ENCODE results near the gene CEMIP.

Gene CEMIP, protein sequence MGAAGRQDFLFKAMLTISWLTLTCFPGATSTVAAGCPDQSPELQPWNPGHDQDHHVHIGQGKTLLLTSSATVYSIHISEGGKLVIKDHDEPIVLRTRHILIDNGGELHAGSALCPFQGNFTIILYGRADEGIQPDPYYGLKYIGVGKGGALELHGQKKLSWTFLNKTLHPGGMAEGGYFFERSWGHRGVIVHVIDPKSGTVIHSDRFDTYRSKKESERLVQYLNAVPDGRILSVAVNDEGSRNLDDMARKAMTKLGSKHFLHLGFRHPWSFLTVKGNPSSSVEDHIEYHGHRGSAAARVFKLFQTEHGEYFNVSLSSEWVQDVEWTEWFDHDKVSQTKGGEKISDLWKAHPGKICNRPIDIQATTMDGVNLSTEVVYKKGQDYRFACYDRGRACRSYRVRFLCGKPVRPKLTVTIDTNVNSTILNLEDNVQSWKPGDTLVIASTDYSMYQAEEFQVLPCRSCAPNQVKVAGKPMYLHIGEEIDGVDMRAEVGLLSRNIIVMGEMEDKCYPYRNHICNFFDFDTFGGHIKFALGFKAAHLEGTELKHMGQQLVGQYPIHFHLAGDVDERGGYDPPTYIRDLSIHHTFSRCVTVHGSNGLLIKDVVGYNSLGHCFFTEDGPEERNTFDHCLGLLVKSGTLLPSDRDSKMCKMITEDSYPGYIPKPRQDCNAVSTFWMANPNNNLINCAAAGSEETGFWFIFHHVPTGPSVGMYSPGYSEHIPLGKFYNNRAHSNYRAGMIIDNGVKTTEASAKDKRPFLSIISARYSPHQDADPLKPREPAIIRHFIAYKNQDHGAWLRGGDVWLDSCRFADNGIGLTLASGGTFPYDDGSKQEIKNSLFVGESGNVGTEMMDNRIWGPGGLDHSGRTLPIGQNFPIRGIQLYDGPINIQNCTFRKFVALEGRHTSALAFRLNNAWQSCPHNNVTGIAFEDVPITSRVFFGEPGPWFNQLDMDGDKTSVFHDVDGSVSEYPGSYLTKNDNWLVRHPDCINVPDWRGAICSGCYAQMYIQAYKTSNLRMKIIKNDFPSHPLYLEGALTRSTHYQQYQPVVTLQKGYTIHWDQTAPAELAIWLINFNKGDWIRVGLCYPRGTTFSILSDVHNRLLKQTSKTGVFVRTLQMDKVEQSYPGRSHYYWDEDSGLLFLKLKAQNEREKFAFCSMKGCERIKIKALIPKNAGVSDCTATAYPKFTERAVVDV (N-terminal part only)
- 0 to 3.8 (median 0.95) reads per million in 9 experiments for total RNA-seq

DNA sequence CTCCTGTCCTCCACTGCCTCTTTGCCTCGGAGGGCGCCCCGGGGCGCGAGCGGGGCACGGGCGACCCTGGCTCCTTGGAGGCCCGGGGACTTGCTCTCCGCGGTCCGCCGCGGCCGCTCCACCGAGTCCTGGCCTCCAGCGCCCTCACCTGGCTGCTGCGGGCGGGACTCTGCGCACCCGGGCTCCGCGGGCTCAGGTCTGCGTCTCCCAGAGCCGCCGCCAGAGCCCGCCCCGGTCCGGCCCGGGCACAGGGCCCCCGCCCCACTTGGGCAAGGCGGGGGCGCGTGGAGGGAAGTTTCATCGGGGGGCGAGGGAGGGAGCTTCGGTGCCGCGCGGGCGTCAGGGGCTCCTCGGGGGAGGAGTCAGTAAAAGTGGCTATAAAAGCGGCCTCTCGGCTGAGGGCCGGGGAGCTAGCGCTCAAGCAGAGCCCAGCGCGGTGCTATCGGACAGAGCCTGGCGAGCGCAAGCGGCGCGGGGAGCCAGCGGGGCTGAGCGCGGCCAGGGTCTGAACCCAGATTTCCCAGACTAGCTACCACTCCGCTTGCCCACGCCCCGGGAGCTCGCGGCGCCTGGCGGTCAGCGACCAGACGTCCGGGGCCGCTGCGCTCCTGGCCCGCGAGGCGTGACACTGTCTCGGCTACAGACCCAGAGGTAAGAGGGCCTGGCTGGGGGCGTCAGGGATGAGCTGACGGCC is at the start of gene CEMIP:
Gene CEMIP (plus strand): TSS at position 407 of the 694 bp plus-strand sequence. CDS start 94,510 bp downstream, outside the sequence.
- peaks cover 47 to 72% of the 10 kb centered on the region in 2 donors for H3K27me3 Mint-ChIP-seq
- no peak within 1 kb of the TSS for H3K27ac Mint-ChIP-seq
- peaks cover 0 to 6% of the 10 kb centered on the region in 2 donors for H3K4me1 Mint-ChIP-seq (ENCODE audit: low read depth in 2 of 2)
- DNase-seq (peak in 2 of 3 experiments; percentile 18 to 30), ATAC-seq (replicated peaks) (peak; percentile 55)
- no peaks in the 10 kb centered on the region for H3K9me3 Mint-ChIP-seq
- peaks cover 3% of the 10 kb centered on the region for H3K36me3 Mint-ChIP-seq (ENCODE audit: insufficient read depth)
- peak within 1 kb of the TSS in 1 of 2 donors; percentile 47 for H3K4me3 Mint-ChIP-seq

DNA sequence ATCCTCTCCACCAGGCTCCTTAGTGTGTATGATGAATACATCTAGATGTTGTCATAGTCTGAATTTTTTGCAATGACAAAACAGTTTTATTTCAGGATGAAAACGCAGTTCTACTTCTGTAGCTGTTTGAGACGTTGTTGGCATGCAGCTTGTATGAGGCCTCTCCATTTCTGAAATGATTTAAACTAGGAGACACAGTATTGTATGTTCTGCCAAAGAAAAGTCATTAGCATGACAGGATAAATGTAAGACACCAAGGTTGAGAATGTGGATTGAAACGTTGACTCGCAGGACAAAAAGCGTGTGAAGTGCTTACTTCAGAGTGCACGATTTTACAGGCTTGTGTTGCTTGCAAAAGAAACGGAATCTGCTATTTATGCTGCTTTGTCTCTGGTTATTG is 48.8 kb upstream of the CEMIP start:
- no peaks in the 10 kb centered on the region for H3K4me1 Mint-ChIP-seq (ENCODE audit: low read depth in 2 of 2)
- no peaks in the 10 kb centered on the region for H3K36me3 Mint-ChIP-seq (ENCODE audit: insufficient read depth)
- DNase-seq (no peak), ATAC-seq (replicated peaks) (no peak)
- no peak overlapping the region for H3K27ac Mint-ChIP-seq
- H3K9me3 Mint-ChIP-seq = no peaks in the 10 kb centered on the region
- no peak overlapping the region for H3K4me3 Mint-ChIP-seq
- no peaks in the 10 kb centered on the region for H3K27me3 Mint-ChIP-seq

DNA sequence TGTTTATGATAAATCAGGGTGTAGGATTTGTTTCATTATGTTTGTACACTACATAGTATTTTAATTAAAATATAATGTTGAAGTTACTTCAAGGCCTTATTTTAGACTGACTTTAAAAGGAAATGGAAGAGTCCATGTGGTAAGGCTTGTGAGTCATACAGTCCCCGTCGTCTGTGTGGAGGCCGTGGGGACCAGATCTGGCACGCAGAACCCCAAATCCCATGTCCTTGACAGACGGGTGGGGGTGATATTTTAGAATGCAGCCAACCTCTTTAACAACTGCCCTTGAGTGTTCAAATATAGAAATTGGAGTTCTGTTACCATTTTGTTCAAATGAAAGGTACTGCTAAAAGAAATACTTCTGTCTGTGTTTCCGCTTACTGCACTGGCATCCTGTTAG is 48.2 kb upstream of the CEMIP start:
- Mint-ChIP-seq H3K4me1 (ENCODE audit: low read depth in 2 of 2) (no peaks in the 10 kb centered on the region), H3K36me3 (ENCODE audit: insufficient read depth) (no peaks in the 10 kb centered on the region), H3K27me3 (no peaks in the 10 kb centered on the region), H3K9me3 (no peaks in the 10 kb centered on the region), H3K4me3 (no peak overlapping the region), H3K27ac (peak overlapping the region in 1 of 2 donors; percentile 56)
- ATAC-seq (replicated peaks) (no peak), DNase-seq (no peak)

DNA sequence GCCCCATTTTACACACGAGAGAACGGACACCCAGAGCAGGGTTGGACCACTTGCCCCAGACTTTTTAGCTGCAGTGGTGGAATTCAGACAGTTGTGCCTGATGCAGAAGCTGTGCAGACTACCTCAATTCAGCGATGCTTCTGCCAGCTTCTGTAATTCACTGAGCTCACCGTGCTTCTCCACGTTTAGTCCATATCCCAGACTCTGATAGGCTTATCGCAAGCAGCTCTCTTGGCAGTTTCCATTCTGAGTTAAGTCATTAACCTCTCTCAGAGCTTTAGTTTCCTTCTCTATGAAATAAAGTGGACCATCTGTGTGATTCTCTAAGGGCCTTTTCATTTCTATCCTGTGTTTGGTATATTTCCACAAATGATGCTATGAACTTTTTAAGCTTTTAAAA is 47.0 kb upstream of the CEMIP start:
- Mint-ChIP-seq H3K27ac (peak overlapping the region in 1 of 2 donors; percentile 38), H3K36me3 (ENCODE audit: insufficient read depth) (no peaks in the 10 kb centered on the region), H3K4me3 (no peak overlapping the region), H3K4me1 (ENCODE audit: low read depth in 2 of 2) (no peaks in the 10 kb centered on the region), H3K27me3 (no peaks in the 10 kb centered on the region), H3K9me3 (no peaks in the 10 kb centered on the region)
- ATAC-seq (replicated peaks) = no peak
- no peak for DNase-seq

DNA sequence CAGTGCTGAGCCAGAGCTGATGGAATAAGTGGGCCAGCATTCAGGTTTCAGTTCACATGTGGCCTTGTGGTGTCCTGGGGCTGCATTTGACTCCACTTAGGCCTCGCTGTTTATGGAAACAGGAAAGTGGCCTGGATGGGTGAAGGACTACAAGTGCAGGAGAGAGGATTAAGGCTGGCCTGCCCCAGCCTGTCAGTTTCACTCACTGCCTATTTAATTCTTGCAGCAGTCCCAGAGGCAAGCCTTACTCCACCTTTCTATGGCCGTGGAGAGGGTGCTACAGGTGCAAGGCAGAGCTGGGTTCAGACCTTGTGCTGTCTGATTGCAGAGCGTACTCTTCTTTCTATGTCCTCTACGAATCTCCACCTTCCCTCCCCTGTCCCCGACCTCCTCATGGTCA is 46.4 kb upstream of the CEMIP start:
- Mint-ChIP-seq H3K27ac (no peak overlapping the region), H3K4me3 (no peak overlapping the region), H3K9me3 (no peaks in the 10 kb centered on the region), H3K4me1 (ENCODE audit: low read depth in 2 of 2) (no peaks in the 10 kb centered on the region), H3K36me3 (ENCODE audit: insufficient read depth) (no peaks in the 10 kb centered on the region), H3K27me3 (no peaks in the 10 kb centered on the region)
- no peak for ATAC-seq (replicated peaks)
- DNase-seq = no peak

DNA sequence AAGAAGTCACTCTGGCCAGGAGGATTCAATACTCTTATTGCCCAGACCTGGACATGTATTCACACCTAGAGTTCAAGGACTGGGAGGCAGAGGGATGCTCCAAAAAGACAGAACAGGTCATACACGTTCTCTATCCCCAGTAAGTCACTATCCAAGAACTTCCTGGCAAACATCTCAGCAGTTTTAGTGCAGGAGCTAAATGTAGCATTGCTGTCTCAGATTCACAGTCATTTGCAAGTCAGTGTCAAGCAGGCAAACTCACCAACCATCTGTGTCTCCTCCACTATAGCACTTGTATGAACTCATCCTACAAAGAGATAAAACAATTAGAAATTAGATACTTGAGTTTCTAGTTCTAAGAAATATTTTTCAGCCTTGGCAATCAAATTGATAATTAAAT is 45.7 kb upstream of the CEMIP start:
- H3K9me3 Mint-ChIP-seq = no peaks in the 10 kb centered on the region
- H3K36me3 Mint-ChIP-seq (ENCODE audit: insufficient read depth) = no peaks in the 10 kb centered on the region
- H3K4me1 Mint-ChIP-seq (ENCODE audit: low read depth in 2 of 2) = no peaks in the 10 kb centered on the region
- ATAC-seq (replicated peaks) (no peak), DNase-seq (no peak)
- no peak overlapping the region for H3K27ac Mint-ChIP-seq
- H3K4me3 Mint-ChIP-seq = no peak overlapping the region
- no peaks in the 10 kb centered on the region for H3K27me3 Mint-ChIP-seq

DNA sequence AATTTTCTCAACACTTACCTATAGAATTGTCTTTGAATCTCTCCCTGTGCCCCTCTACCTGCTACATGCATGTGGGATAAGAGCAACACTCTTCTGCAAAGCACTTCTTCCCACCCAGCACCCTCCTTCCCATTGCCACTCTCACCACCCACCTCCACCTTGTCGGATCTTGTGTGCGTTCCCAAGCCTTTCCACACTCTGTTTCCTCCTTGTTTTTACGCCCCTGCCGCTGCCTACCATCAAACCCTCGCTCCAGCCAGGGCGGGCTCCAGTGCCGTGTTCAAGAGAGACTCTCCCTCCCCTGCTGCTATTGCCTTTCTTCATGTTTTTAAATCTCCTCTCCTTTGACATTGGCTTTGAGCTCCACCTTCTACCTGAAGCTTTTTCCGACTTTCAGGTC is 43.8 kb upstream of the CEMIP start:
- Mint-ChIP-seq H3K27me3 (no peaks in the 10 kb centered on the region), H3K27ac (no peak overlapping the region), H3K36me3 (ENCODE audit: insufficient read depth) (no peaks in the 10 kb centered on the region), H3K4me3 (no peak overlapping the region), H3K4me1 (ENCODE audit: low read depth in 2 of 2) (no peaks in the 10 kb centered on the region), H3K9me3 (peaks cover 0 to 1% of the 10 kb centered on the region in 2 donors)
- ATAC-seq (replicated peaks) (no peak), DNase-seq (no peak)

DNA sequence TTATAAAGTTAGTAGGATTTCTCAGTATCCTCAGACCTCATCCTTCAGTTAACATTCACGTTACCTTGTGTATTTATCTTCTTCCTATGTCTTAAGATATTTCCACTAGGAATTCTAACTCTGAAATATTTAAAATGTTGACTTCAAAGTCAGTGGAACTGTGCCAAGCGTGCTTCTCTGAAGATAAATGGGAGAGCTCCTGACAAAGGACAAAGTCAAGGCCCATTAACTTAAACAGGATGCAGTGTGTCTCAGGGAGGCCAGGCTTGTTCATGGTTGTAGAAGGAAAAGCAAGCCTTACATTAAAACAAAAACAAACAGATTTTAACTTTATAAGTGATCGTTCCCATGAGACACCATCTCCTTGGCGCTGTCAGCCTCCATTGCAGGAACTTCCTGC is 42.6 kb upstream of the CEMIP start:
- Mint-ChIP-seq H3K27ac (no peak overlapping the region), H3K9me3 (peaks cover 0 to 1% of the 10 kb centered on the region in 2 donors), H3K4me1 (ENCODE audit: low read depth in 2 of 2) (no peaks in the 10 kb centered on the region), H3K36me3 (ENCODE audit: insufficient read depth) (no peaks in the 10 kb centered on the region), H3K4me3 (no peak overlapping the region), H3K27me3 (no peaks in the 10 kb centered on the region)
- no peak for ATAC-seq (replicated peaks)
- DNase-seq = no peak

DNA sequence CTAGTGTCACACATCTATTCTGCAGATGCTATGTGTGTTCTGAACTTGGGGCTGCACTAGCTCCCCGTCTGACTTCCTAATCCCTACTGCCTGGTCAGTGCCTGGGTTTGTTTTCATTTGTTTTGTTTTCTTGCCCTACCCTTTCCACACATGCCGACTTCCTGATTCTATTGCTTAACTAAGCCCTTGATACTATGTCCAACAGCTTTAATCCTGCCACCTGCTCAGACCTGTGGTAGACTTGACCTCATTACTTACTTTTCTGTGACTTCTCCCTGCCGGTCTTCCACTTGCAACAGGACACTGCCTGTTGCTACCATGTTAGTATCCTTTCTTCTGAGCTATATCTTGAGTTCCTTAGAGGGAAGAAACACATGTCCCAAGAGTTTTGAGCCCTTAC is 39.3 kb upstream of the CEMIP start:
- DNase-seq = no peak
- Mint-ChIP-seq H3K27ac (no peak overlapping the region), H3K4me3 (no peak overlapping the region), H3K4me1 (ENCODE audit: low read depth in 2 of 2) (peaks cover 0 to 5% of the 10 kb centered on the region in 2 donors), H3K36me3 (ENCODE audit: insufficient read depth) (no peaks in the 10 kb centered on the region), H3K9me3 (peaks cover 0 to 1% of the 10 kb centered on the region in 2 donors), H3K27me3 (no peaks in the 10 kb centered on the region)
- no peak for ATAC-seq (replicated peaks)

DNA sequence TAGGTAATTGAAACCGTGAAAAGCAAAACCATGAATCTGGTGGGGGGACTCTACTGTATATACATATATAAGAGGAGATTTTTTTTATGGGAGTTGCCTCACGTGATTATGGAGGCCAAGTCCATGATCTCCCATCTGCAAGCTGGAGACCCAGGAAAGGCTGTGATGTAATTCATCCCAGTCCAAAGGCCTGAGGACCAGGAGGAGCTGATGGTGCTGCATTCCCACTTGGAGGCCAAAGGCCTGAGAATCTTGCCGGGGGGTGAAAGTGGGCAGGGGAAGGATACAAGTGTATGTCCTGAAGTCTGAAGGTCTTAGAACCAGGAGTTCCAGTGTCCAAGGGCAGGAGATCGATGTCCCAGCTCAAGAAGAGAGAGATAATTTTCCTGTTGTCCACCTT is 37.1 kb upstream of the CEMIP start:
- Mint-ChIP-seq H3K9me3 (peaks cover 0 to 1% of the 10 kb centered on the region in 2 donors), H3K36me3 (ENCODE audit: insufficient read depth) (peaks cover 2% of the 10 kb centered on the region), H3K27me3 (no peaks in the 10 kb centered on the region), H3K27ac (no peak overlapping the region), H3K4me1 (ENCODE audit: low read depth in 2 of 2) (peaks cover 0 to 5% of the 10 kb centered on the region in 2 donors), H3K4me3 (no peak overlapping the region)
- DNase-seq (no peak), ATAC-seq (replicated peaks) (no peak)

DNA sequence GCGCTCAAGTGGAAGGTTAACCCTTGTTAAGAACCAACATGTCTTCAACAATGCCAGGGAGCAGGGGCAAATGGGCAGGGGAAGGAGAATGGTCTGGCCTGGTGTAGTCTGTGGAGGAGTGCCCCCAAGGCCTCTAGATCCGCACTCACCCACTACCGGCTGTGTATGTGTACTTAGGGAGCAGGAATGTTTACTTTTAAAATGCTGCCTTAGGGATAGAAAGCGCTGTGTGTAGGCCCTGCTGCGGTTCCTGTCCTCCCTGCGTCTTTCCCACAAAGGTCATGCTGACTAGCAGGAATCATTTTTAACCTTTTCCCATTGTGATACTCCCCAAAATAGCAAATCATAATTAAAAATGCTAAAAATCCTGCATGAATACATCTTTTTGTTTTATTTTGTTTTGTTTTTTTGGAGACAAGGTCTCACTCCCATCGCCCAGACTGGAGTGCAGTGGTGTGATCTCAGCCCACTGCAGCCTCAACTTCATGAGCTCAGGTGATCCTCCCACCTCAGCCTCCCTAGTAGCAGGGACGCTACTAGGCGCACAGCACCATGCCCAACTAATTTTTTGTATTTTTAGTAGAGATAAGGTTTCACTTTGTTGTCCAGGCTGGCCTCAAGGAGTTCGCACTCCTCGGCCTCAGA is 35.9 kb upstream of the CEMIP start:
- Mint-ChIP-seq H3K36me3 (ENCODE audit: insufficient read depth) (peaks cover 2% of the 10 kb centered on the region), H3K4me3 (no peak overlapping the region), H3K27ac (no peak overlapping the region), H3K9me3 (peaks cover 0 to 1% of the 10 kb centered on the region in 2 donors), H3K4me1 (ENCODE audit: low read depth in 2 of 2) (peaks cover 0 to 5% of the 10 kb centered on the region in 2 donors), H3K27me3 (no peaks in the 10 kb centered on the region)
- DNase-seq (no peak), ATAC-seq (replicated peaks) (no peak)

DNA sequence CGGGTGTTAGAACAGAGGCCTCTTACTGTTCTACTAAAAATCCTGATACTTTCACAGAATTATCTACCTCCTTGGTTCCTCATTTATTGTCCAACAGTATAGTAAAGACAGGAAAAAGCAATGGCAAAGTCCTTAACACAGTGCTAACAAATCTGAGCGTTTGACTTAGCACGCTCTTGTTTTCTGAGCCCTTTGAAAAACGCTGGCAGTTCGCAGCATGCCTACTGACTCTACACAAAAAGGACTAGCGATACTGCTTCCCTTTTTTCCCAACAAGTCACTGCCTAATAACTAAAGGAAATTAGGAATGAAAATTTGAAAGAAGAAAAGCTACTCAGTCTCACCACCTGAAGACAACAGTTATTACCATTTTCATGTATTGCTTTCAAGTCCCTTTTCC is 34.8 kb upstream of the CEMIP start:
- DNase-seq (no peak), ATAC-seq (replicated peaks) (no peak)
- H3K4me3 Mint-ChIP-seq = no peak overlapping the region
- H3K36me3 Mint-ChIP-seq (ENCODE audit: insufficient read depth) = peaks cover 2% of the 10 kb centered on the region
- H3K27ac Mint-ChIP-seq = no peak overlapping the region
- peaks cover 0 to 5% of the 10 kb centered on the region in 2 donors for H3K4me1 Mint-ChIP-seq (ENCODE audit: low read depth in 2 of 2)
- H3K9me3 Mint-ChIP-seq = no peaks in the 10 kb centered on the region
- H3K27me3 Mint-ChIP-seq = no peaks in the 10 kb centered on the region

All from effector memory CD8-positive, alpha-beta T cell (primary cell).